ENCODE measurements around the gene ATP9A.

ATP9A gene

GRCh38 chr20:51637241-51637640 is 130.9 kb downstream of the ATP9A start:
- Histone ChIP-seq H3K4me3 (ENCODE audit: low read length) (no peak overlapping the region), H3K27me3 (ENCODE audit: insufficient read depth, low read length) (no peaks in the 10 kb centered on the region), H3K9me3 (ENCODE audit: low read length) (no peaks in the 10 kb centered on the region), H2AFZ (ENCODE audit: low read depth, low read length) (no peak overlapping the region), H3K36me3 (ENCODE audit: insufficient read depth, low read length) (peaks cover 36% of the 10 kb centered on the region), H3K4me1 (ENCODE audit: insufficient read depth, low read length) (no peaks in the 10 kb centered on the region)

GRCh38 chr20:51636123-51636522 is 132.1 kb downstream of the ATP9A start:
- H3K27me3 ChIP-seq (ENCODE audit: insufficient read depth, low read length) = no peaks in the 10 kb centered on the region
- H3K36me3 ChIP-seq (ENCODE audit: insufficient read depth, low read length) = peaks cover 38% of the 10 kb centered on the region
- H3K4me3 ChIP-seq (ENCODE audit: low read length) = no peak overlapping the region
- H2AFZ ChIP-seq (ENCODE audit: low read depth, low read length) = no peak overlapping the region
- no peaks in the 10 kb centered on the region for H3K9me3 ChIP-seq (ENCODE audit: low read length)
- no peaks in the 10 kb centered on the region for H3K4me1 ChIP-seq (ENCODE audit: insufficient read depth, low read length)

- Histone ChIP-seq H3K4me1 (ENCODE audit: insufficient read depth, low read length) (no peaks in the 10 kb centered on the region), H3K36me3 (ENCODE audit: insufficient read depth, low read length) (peaks cover 38% of the 10 kb centered on the region), H3K4me3 (ENCODE audit: low read length) (no peak overlapping the region), H2AFZ (ENCODE audit: low read depth, low read length) (no peak overlapping the region), H3K27me3 (ENCODE audit: insufficient read depth, low read length) (no peaks in the 10 kb centered on the region), H3K9me3 (ENCODE audit: low read length) (no peaks in the 10 kb centered on the region)
Observed at GRCh38 chr20:51635680-51636079, 132.5 kb downstream of the ATP9A start.

- H3K27me3 ChIP-seq (ENCODE audit: insufficient read depth, low read length) = no peaks in the 10 kb centered on the region
- no peaks in the 10 kb centered on the region for H3K4me1 ChIP-seq (ENCODE audit: insufficient read depth, low read length)
- H3K36me3 ChIP-seq (ENCODE audit: insufficient read depth, low read length) = peaks cover 32% of the 10 kb centered on the region
- no peak overlapping the region for H3K4me3 ChIP-seq (ENCODE audit: low read length)
- no peaks in the 10 kb centered on the region for H3K9me3 ChIP-seq (ENCODE audit: low read length)
- H2AFZ ChIP-seq (ENCODE audit: low read depth, low read length) = no peak overlapping the region
Observed at GRCh38 chr20:51634877-51635276, 133.3 kb downstream of the ATP9A start.

- Histone ChIP-seq H2AFZ (ENCODE audit: low read depth, low read length) (no peak overlapping the region), H3K27me3 (ENCODE audit: insufficient read depth, low read length) (no peaks in the 10 kb centered on the region), H3K4me1 (ENCODE audit: insufficient read depth, low read length) (no peaks in the 10 kb centered on the region), H3K36me3 (ENCODE audit: insufficient read depth, low read length) (peaks cover 32% of the 10 kb centered on the region), H3K9me3 (ENCODE audit: low read length) (no peaks in the 10 kb centered on the region), H3K4me3 (ENCODE audit: low read length) (no peak overlapping the region)
Observed at GRCh38 chr20:51634257-51634656, 133.9 kb downstream of the ATP9A start.

- no peak overlapping the region for H2AFZ ChIP-seq (ENCODE audit: low read depth, low read length)
- H3K4me1 ChIP-seq (ENCODE audit: insufficient read depth, low read length) = peaks cover 3% of the 10 kb centered on the region
- H3K9me3 ChIP-seq (ENCODE audit: low read length) = no peaks in the 10 kb centered on the region
- peaks cover 36% of the 10 kb centered on the region for H3K36me3 ChIP-seq (ENCODE audit: insufficient read depth, low read length)
- H3K27me3 ChIP-seq (ENCODE audit: insufficient read depth, low read length) = no peaks in the 10 kb centered on the region
- H3K4me3 ChIP-seq (ENCODE audit: low read length) = no peak overlapping the region
Observed at GRCh38 chr20:51633430-51633829, 134.8 kb downstream of the ATP9A start.

GRCh38 chr20:51631953-51632352 is 136.2 kb downstream of the ATP9A start:
- Histone ChIP-seq H3K4me3 (ENCODE audit: low read length) (no peak overlapping the region), H2AFZ (ENCODE audit: low read depth, low read length) (no peak overlapping the region), H3K36me3 (ENCODE audit: insufficient read depth, low read length) (peaks cover 38% of the 10 kb centered on the region), H3K4me1 (ENCODE audit: insufficient read depth, low read length) (peaks cover 3% of the 10 kb centered on the region), H3K27me3 (ENCODE audit: insufficient read depth, low read length) (no peaks in the 10 kb centered on the region), H3K9me3 (ENCODE audit: low read length) (no peaks in the 10 kb centered on the region)

GRCh38 chr20:51631011-51631950 is 136.9 kb downstream of the ATP9A start:
- Histone ChIP-seq H3K4me3 (ENCODE audit: low read length) (no peak overlapping the region), H2AFZ (ENCODE audit: low read depth, low read length) (no peak overlapping the region), H3K27me3 (ENCODE audit: insufficient read depth, low read length) (no peaks in the 10 kb centered on the region), H3K4me1 (ENCODE audit: insufficient read depth, low read length) (peaks cover 3% of the 10 kb centered on the region), H3K9me3 (ENCODE audit: low read length) (no peaks in the 10 kb centered on the region), H3K36me3 (ENCODE audit: insufficient read depth, low read length) (peaks cover 34% of the 10 kb centered on the region)

- peaks cover 34% of the 10 kb centered on the region for H3K36me3 ChIP-seq (ENCODE audit: insufficient read depth, low read length)
- no peak overlapping the region for H3K4me3 ChIP-seq (ENCODE audit: low read length)
- no peaks in the 10 kb centered on the region for H3K9me3 ChIP-seq (ENCODE audit: low read length)
- H3K4me1 ChIP-seq (ENCODE audit: insufficient read depth, low read length) = peaks cover 3% of the 10 kb centered on the region
- no peak overlapping the region for H2AFZ ChIP-seq (ENCODE audit: low read depth, low read length)
- H3K27me3 ChIP-seq (ENCODE audit: insufficient read depth, low read length) = no peaks in the 10 kb centered on the region
Observed at GRCh38 chr20:51629399-51630058, 138.7 kb downstream of the ATP9A start.

GRCh38 chr20:51628533-51629398 is 139.4 kb downstream of the ATP9A start:
- Histone ChIP-seq H3K4me3 (ENCODE audit: low read length) (no peak overlapping the region), H3K4me1 (ENCODE audit: insufficient read depth, low read length) (peaks cover 3% of the 10 kb centered on the region), H3K36me3 (ENCODE audit: insufficient read depth, low read length) (peaks cover 42% of the 10 kb centered on the region), H2AFZ (ENCODE audit: low read depth, low read length) (no peak overlapping the region), H3K27me3 (ENCODE audit: insufficient read depth, low read length) (no peaks in the 10 kb centered on the region), H3K9me3 (ENCODE audit: low read length) (no peaks in the 10 kb centered on the region)

- H3K27me3 ChIP-seq (ENCODE audit: insufficient read depth, low read length) = no peaks in the 10 kb centered on the region
- H3K36me3 ChIP-seq (ENCODE audit: insufficient read depth, low read length) = peaks cover 45% of the 10 kb centered on the region
- H3K4me3 ChIP-seq (ENCODE audit: low read length) = no peak overlapping the region
- no peak overlapping the region for H2AFZ ChIP-seq (ENCODE audit: low read depth, low read length)
- H3K9me3 ChIP-seq (ENCODE audit: low read length) = no peaks in the 10 kb centered on the region
- H3K4me1 ChIP-seq (ENCODE audit: insufficient read depth, low read length) = peaks cover 3% of the 10 kb centered on the region
Observed at GRCh38 chr20:51627586-51627985, 140.6 kb downstream of the ATP9A start.

GRCh38 chr20:51625105-51625504 is 143.1 kb downstream of the ATP9A start:
- H3K27me3 ChIP-seq (ENCODE audit: insufficient read depth, low read length) = no peaks in the 10 kb centered on the region
- H3K36me3 ChIP-seq (ENCODE audit: insufficient read depth, low read length) = peaks cover 53% of the 10 kb centered on the region
- H3K4me1 ChIP-seq (ENCODE audit: insufficient read depth, low read length) = peaks cover 3% of the 10 kb centered on the region
- no peak overlapping the region for H2AFZ ChIP-seq (ENCODE audit: low read depth, low read length)
- no peak overlapping the region for H3K4me3 ChIP-seq (ENCODE audit: low read length)
- no peaks in the 10 kb centered on the region for H3K9me3 ChIP-seq (ENCODE audit: low read length)

Data from neuron (in vitro differentiated cells).